Left cardiac atrium (tissue), 4 donors: ENCODE measurements around the gene TIE1. TPM values are rescaled to one million over a fixed set of nuclear protein-coding genes. Genes with fewer than 3 reads are reported as not detected.

ENCODE experiments used
- ATAC-seq, 2 donors: fragments of 200-7000 bp; cut with Tn5 transposase; one replicate each; pipeline ENCODE4 v1.9.1; 2020; ENCODE audit warnings: mild to moderate bottlenecking in 2 of 2, moderate library complexity in 2 of 2
- DNase-seq: peaks from one replicate; pipeline ENCODE4 v3.0.0-alpha.2; 2020
- intact Hi-C, 2 donors: fragments of 100-400 bp; cut with DNase I; formaldehyde crosslinking; loops; one replicate each; pipeline versions ENCODE4 v1.14.1 to v1.15.1; 2022 to 2023
- long read RNA-seq: library from polyadenylated mRNA; unstranded; transcript quantifications from one replicate; pipeline ENCODE4 v2.0.0, GENCODE V29; 2021
- total RNA-seq, 2 donors: library from RNA; stranded (reverse); fragmentation: NEBNext Ultra II Directional; extraction: Animal tissue kit (Norgen Biotek cat#: 25700); gene quantifications; one replicate each; pipeline ENCODE4 v1.2.1, GENCODE V29; 2021
- donor health status: DM: no; HTN: yes; CAD: no.
- donor health status: DM: no; HTN: yes; CAD: no; lungs with severe emphysema.
- donor health status: DM: yes; HTN: yes; CAD: no.
- donor health status: Dilated cardiomyopathy.

TIE1 gene
- 10 to 100 TPM; 23.1 to 38.9 TPM for total RNA-seq
- long read RNA-seq, transcript TIE1-201 (23 exons, 3,882 nt) = major isoform, 9 of 27 reads
- long read RNA-seq, partial matches to known transcripts = 13 of 27 reads
- long read RNA-seq, other reads (novel, unspliced or antisense) = 5 of 27 reads

GRCh38 chr1:43300378-43301094 lies at the start of gene TIE1:
Gene TIE1, plus strand, starts transcription at chr1:43300982. Its CDS starts 90 bp downstream, at chr1:43301072.
- ATAC-seq (peak; percentile 46 to 67), DNase-seq (peak; percentile 54)
- intact Hi-C loops = loop anchor here in 1 of 2 donors (5.0 kb wide), 1 partner anchor 63 kb away; no protein-coding TSS in a partner anchor

GRCh38 chr1:43251024-43251423 lies 49.8 kb upstream of the TIE1 start:
- DNase-seq = no peak
- intact Hi-C loops = no loop called here
- ATAC-seq = no peak

GRCh38 chr1:43252225-43252624 lies 48.6 kb upstream of the TIE1 start:
- DNase-seq (no peak), ATAC-seq (no peak)
- intact Hi-C loops = no loop called here

GRCh38 chr1:43253173-43253572 lies 47.6 kb upstream of the TIE1 start:
- no peak for DNase-seq
- ATAC-seq = no peak
- intact Hi-C loops = no loop called here

- DNase-seq = no peak
- intact Hi-C loops = no loop called here
- no peak for ATAC-seq
Observed at GRCh38 chr1:43253876-43254275, 46.9 kb upstream of the TIE1 start.

- DNase-seq (no peak), ATAC-seq (peak; percentile 63 to 83)
- intact Hi-C loops = no loop called here
Observed at GRCh38 chr1:43255438-43256210, 45.2 kb upstream of the TIE1 start.

GRCh38 chr1:43256675-43257570 lies 43.9 kb upstream of the TIE1 start:
- intact Hi-C loops = no loop called here
- DNase-seq = no peak
- ATAC-seq = peak; percentile 12 to 80

- ATAC-seq (no peak), DNase-seq (no peak)
- intact Hi-C loops = no loop called here
Observed at GRCh38 chr1:43258370-43258769, 42.4 kb upstream of the TIE1 start.

GRCh38 chr1:43265431-43265830 lies 35.4 kb upstream of the TIE1 start:
- no peak for ATAC-seq
- DNase-seq = no peak
- intact Hi-C loops = no loop called here

GRCh38 chr1:43266881-43267280 lies 33.9 kb upstream of the TIE1 start:
- intact Hi-C loops = no loop called here
- ATAC-seq (no peak), DNase-seq (no peak)

GRCh38 chr1:43267291-43267805 lies 33.4 kb upstream of the TIE1 start:
- ATAC-seq (no peak), DNase-seq (no peak)
- intact Hi-C loops = no loop called here

- intact Hi-C loops = no loop called here
- DNase-seq (no peak), ATAC-seq (no peak)
Observed at GRCh38 chr1:43267818-43268425, 32.9 kb upstream of the TIE1 start.

- intact Hi-C loops = no loop called here
- DNase-seq (no peak), ATAC-seq (no peak)
Observed at GRCh38 chr1:43269627-43270375, 31.0 kb upstream of the TIE1 start, which contains the start of gene TMEM125. Gene TMEM125, plus strand, starts transcription at chr1:43269983. Its CDS starts 2,740 bp downstream, at chr1:43272723.

GRCh38 chr1:43270421-43271095 lies 30.2 kb upstream of the TIE1 start:
- DNase-seq (no peak), ATAC-seq (peak; percentile 29 to 51)
- intact Hi-C loops = no loop called here

- ATAC-seq = no peak
- intact Hi-C loops = no loop called here
- DNase-seq = no peak
Observed at GRCh38 chr1:43271186-43272118, 29.3 kb upstream of the TIE1 start.

GRCh38 chr1:43272161-43272560 lies 28.6 kb upstream of the TIE1 start:
- intact Hi-C loops = no loop called here
- no peak for ATAC-seq
- no peak for DNase-seq
